SK-N-SH (cell line): ENCODE data around the gene NHERF2. TPM values are rescaled to one million over a fixed set of nuclear protein-coding genes. Genes with fewer than 3 reads are reported as not detected.

Source experiments
- CTCF ChIA-PET: fragments of 300-600, 350-600 bp; formaldehyde crosslinking; extraction: SDS; loops from one replicate; lab custom pipeline; 2021; lab: Yijun Ruan, JAX
- POLR2A ChIA-PET: fragments of 350-600 bp; sonication (Branson Sonifier 250); formaldehyde crosslinking; extraction: SDS; loops from one replicate; lab custom pipeline; 2020; ENCODE audit warnings: antibody characterized with exemption, inconsistent platforms; lab: Yijun Ruan, JAX
- DNase-seq: peaks from one replicate; pipeline ENCODE4 v3.0.0; 2012
- H2AFZ ChIP-seq: fragments of 200-600 bp; sonication (generic); 2 replicates; pipeline ENCODE4 v1.8.1; 2016; ENCODE audit warnings: antibody characterized with exemption, mild to moderate bottlenecking, low read depth
- H3F3A ChIP-seq: fragments of 200-600 bp; sonication (generic); replicated peaks from 2 replicates; pipeline ENCODE3; 2016; ENCODE audit warnings: antibody characterized with exemption, mild to moderate bottlenecking; ENCODE audit not compliant: insufficient read depth
- H3K27ac ChIP-seq, 2 experiments: fragments of 200-500 bp in 1 of 2; fragments of 200-600 bp in 1 of 2; sonication (Bioruptor generic) in 1 of 2; sonication (generic), shearing (Covaris generic) in 1 of 2; 2 replicates each; pipeline versions ENCODE4 v1.5.1 to v1.6.1; 2014 to 2016; ENCODE audit warnings: low read depth in 2 of 2, inconsistent platforms in 1 of 2, low read length in 1 of 2, mild to moderate bottlenecking in 1 of 2, mixed read lengths in 1 of 2
- H3K27me3 ChIP-seq: fragments of 200-600 bp; sonication (generic), shearing (Covaris generic); 2 replicates; pipeline ENCODE4 v1.6.1; 2016; ENCODE audit warnings: mixed run types; ENCODE audit not compliant: insufficient read depth
- H3K36me3 ChIP-seq, 2 experiments: fragments of 200-500 bp in 1 of 2; fragments of 200-600 bp in 1 of 2; sonication (Bioruptor generic) in 1 of 2; sonication (generic) in 1 of 2; replicated peaks in 1 of 2; 2 replicates each; pipeline versions ENCODE3 to v1.5.1; 2014 to 2016; ENCODE audit warnings: low read length in 1 of 2, mild to moderate bottlenecking in 1 of 2; ENCODE audit not compliant: insufficient read depth in 2 of 2, control insufficient read depth in 1 of 2
- H3K4me1 ChIP-seq, 2 experiments: fragments of 200-500 bp in 1 of 2; fragments of 200-600 bp in 1 of 2; sonication (Bioruptor generic) in 1 of 2; sonication (generic), shearing (Covaris generic) in 1 of 2; 2 replicates each; pipeline versions ENCODE4 v1.5.1 to v1.6.1; 2014 to 2016; ENCODE audit warnings: low read depth in 1 of 2, low read length in 1 of 2, mixed run types in 1 of 2; ENCODE audit not compliant: insufficient read depth in 2 of 2, control insufficient read depth in 1 of 2
- H3K4me2 ChIP-seq: fragments of 200-600 bp; sonication (generic), shearing (Covaris generic); 2 replicates; pipeline ENCODE4 v1.6.1; 2017; ENCODE audit warnings: mixed run types
- H3K4me3 ChIP-seq, 2 experiments: fragments of 200-500 bp in 1 of 2; fragments of 200-600 bp in 1 of 2; sonication (Bioruptor generic) in 1 of 2; sonication (generic), shearing (Covaris generic) in 1 of 2; 2 replicates each; pipeline versions ENCODE4 v1.5.1 to v1.8.1; 2014 to 2016; ENCODE audit warnings: low read depth in 2 of 2, inconsistent platforms in 1 of 2, low read length in 1 of 2, mild to moderate bottlenecking in 1 of 2, mixed read lengths in 1 of 2, moderate library complexity in 1 of 2
- H3K79me2 ChIP-seq: fragments of 200-600 bp; sonication (generic); 2 replicates; pipeline ENCODE4 v1.8.1; 2017; ENCODE audit warnings: mild to moderate bottlenecking; ENCODE audit not compliant: insufficient read depth
- H3K9ac ChIP-seq: fragments of 200-600 bp; sonication (generic); 2 replicates; pipeline ENCODE4 v1.6.1; 2017; ENCODE audit warnings: mixed run types
- H3K9me2 ChIP-seq: fragments of 200-600 bp; sonication (generic); 2 replicates; pipeline ENCODE4 v1.6.1; 2017; ENCODE audit warnings: mixed run types
- H3K9me3 ChIP-seq: fragments of 200-600 bp; sonication (generic); 2 replicates; pipeline ENCODE4 v1.6.1; 2017; ENCODE audit warnings: mixed run types, mild to moderate bottlenecking, moderate library complexity
- H4K20me1 ChIP-seq: fragments of 200-600 bp; sonication (generic); 2 replicates; pipeline ENCODE4 v1.6.1; 2017; ENCODE audit warnings: mild to moderate bottlenecking, mixed run types; ENCODE audit not compliant: insufficient read depth
- CHD2 ChIP-seq: fragments of 150-350 bp; IDR thresholded peaks from 2 replicates; pipeline ENCODE4 v1.6.1; 2018; ENCODE audit warnings: low read length; ENCODE audit not compliant: partially characterized antibody
- ELF1 ChIP-seq: IDR thresholded peaks from 2 replicates; pipeline ENCODE4 v1.4.0; 2012
- FOXM1 ChIP-seq: IDR thresholded peaks from 2 replicates; pipeline ENCODE4 v1.4.0; 2012; ENCODE audit warnings: low read depth, mild to moderate bottlenecking
- GABPA ChIP-seq: IDR thresholded peaks from 2 replicates; pipeline ENCODE4 v1.4.0; 2012; ENCODE audit warnings: low read depth, mild to moderate bottlenecking
- NFIC ChIP-seq: IDR thresholded peaks from 2 replicates; pipeline ENCODE4 v1.4.0; 2012; ENCODE audit warnings: borderline replicate concordance
- RCOR1 ChIP-seq: fragments of 150-350 bp; IDR thresholded peaks from 2 replicates; pipeline ENCODE4 v1.6.1; 2017; ENCODE audit warnings: antibody characterized with exemption, low read length
- RXRA ChIP-seq: IDR thresholded peaks from 2 replicates; pipeline ENCODE4 v1.4.0; 2012; ENCODE audit warnings: low read depth, mild to moderate bottlenecking, borderline replicate concordance
- SIN3A ChIP-seq: IDR thresholded peaks from 2 replicates; pipeline ENCODE4 v1.6.1; 2012; ENCODE audit warnings: low read depth, mild to moderate bottlenecking, low read length, moderate library complexity, borderline replicate concordance
- TAF1 ChIP-seq: IDR thresholded peaks from 2 replicates; pipeline ENCODE4 v1.6.1; 2012; ENCODE audit warnings: low read depth, mild to moderate bottlenecking, low read length, moderate library complexity, borderline replicate concordance
- TEAD4 ChIP-seq: IDR thresholded peaks from 2 replicates; pipeline ENCODE4 v1.4.0; 2012; ENCODE audit warnings: mild to moderate bottlenecking, borderline replicate concordance; ENCODE audit not compliant: insufficient read depth
- WGBS: methylation state at CpG from one replicate; pipeline ENCODE4 v1.1.6; 2017; ENCODE audit warnings: low lambda C conversion rate; 5-methylcytosine and 5-hydroxymethylcytosine counted together
- polyA plus RNA-seq, 3 experiments: library from polyadenylated mRNA; depleted of rRNA; stranded (reverse); fragments of >200 nt; gene quantifications; 2 replicates each; pipeline ENCODE4 v1.2.3, GENCODE V29; 2012
- TF ChIP-seq, protein P1 (sequence below): fragments of 150-350 bp; IDR thresholded peaks from 2 replicates; pipeline ENCODE4 v1.6.1; 2017; ENCODE audit warnings: antibody characterized with exemption, low read length, low read depth, borderline replicate concordance
- TF ChIP-seq, protein P2 (sequence below): IDR thresholded peaks from 2 replicates; pipeline ENCODE4 v1.4.0; 2012; ENCODE audit warnings: low read depth
- TF ChIP-seq, protein P3 (sequence below): fragments of 200-600 bp; sonication (generic); IDR thresholded peaks from 2 replicates; pipeline ENCODE4 v1.6.1; 2017; ENCODE audit warnings: antibody characterized with exemption, mild to moderate bottlenecking, moderate library complexity
- TF ChIP-seq, protein P4 (sequence below): IDR thresholded peaks from 2 replicates; pipeline ENCODE4; 2012
- TF ChIP-seq, protein P5 (sequence below): fragments of 150-350 bp; IDR thresholded peaks from 2 replicates; pipeline ENCODE4 v1.6.1; 2016; ENCODE audit warnings: mild to moderate bottlenecking, low read depth, low read length

NHERF2 gene
- polyA plus RNA-seq, 1 of the 3 experiments (the other 2 are of a cell fraction), result 53.8 TPM

DNA sequence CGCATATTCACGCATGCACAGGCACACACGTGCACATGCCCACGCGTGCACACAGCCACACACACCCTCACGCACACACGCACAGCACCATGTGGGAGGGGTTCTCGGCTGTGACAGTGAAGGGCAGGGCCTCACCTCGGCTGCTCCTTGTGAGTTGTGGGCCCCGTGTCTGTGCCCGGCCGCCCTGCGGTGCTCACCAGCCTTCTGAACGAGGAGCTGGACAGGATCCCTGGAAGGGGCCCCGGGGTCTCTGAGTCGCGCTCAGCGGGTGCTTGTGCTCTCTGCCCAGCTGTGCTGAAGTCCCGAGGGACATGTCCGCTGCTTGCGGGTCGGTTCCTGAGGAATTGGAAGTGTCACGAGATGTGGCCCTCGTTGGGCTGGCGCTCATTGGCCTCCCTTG is 37.2 kb downstream of the NHERF2 start:
- POLR2A ChIA-PET, result interaction anchor here (2.2 kb wide), 1 partner anchor 16 kb away, joined by 9 read pairs; the partner anchor contains the start of genes NTHL1 and TSC2
- no peak overlapping the region for H3K9ac ChIP-seq
- H3K4me3 ChIP-seq, result no peak overlapping the region
- no peak overlapping the region for H3K4me2 ChIP-seq
- no peaks in the 10 kb centered on the region for H3K79me2 ChIP-seq
- H3K36me3 ChIP-seq, result peaks cover 12 to 55% of the 10 kb centered on the region in 2 experiments
- TF ChIP-seq, protein P1, sequence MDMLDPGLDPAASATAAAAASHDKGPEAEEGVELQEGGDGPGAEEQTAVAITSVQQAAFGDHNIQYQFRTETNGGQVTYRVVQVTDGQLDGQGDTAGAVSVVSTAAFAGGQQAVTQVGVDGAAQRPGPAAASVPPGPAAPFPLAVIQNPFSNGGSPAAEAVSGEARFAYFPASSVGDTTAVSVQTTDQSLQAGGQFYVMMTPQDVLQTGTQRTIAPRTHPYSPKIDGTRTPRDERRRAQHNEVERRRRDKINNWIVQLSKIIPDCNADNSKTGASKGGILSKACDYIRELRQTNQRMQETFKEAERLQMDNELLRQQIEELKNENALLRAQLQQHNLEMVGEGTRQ, result no peak
- no peak for TF ChIP-seq ELF1
- no peak for DNase-seq
- no peaks in the 10 kb centered on the region for H3K27me3 ChIP-seq
- H3F3A ChIP-seq, result no peaks in the 10 kb centered on the region
- no peak overlapping the region for H3K27ac ChIP-seq
- H3K9me3 ChIP-seq, result no peaks in the 10 kb centered on the region
- H3K4me1 ChIP-seq, result no peaks in the 10 kb centered on the region
- CTCF ChIA-PET, result interaction anchor here (0.9 to 1.4 kb wide), 2 partner anchors 60 to 77 kb away, joined by 3 to 4 read pairs; no protein-coding TSS in a partner anchor
- no peaks in the 10 kb centered on the region for H3K9me2 ChIP-seq
- WGBS, result 95% methylated on average over 19 of the region's 25 CpGs
- H4K20me1 ChIP-seq, result no peaks in the 10 kb centered on the region
- no peak overlapping the region for H2AFZ ChIP-seq

DNA sequence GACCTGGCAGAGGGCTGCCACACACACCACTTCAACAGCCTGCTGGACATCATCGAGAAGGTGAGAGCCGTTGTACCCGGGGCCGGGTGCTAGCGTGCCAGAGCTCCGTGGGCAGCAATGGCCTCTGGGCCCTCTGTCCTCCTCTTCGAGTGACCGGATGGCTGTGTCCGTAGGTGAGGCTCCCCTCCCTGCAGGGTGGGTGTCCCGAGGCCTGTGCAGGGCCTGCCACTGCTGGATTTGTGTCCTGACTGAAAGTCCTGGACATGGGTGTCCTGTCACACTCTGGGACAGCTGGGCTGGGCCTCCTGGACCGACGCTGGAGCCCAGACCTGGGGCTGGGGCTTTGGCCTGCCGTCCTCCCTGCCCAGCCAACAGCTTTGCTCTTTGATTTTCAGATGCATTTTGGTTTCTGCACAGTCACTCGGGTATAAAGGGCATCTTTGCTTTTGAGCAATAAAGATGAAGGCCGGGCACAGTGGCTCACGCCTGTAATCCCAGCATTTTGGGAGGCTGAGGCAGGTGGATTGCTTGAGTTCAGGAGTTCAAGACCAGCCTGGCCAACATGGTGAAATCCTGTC is 37.8 kb downstream of the NHERF2 start:
- Histone ChIP-seq H3K27ac (no peak overlapping the region), H3F3A (no peaks in the 10 kb centered on the region), H3K27me3 (no peaks in the 10 kb centered on the region), H3K4me1 (no peaks in the 10 kb centered on the region), H3K4me2 (no peak overlapping the region), H3K9ac (no peak overlapping the region), H3K4me3 (no peak overlapping the region), H4K20me1 (no peaks in the 10 kb centered on the region), H3K9me2 (no peaks in the 10 kb centered on the region), H2AFZ (no peak overlapping the region), H3K79me2 (no peaks in the 10 kb centered on the region), H3K9me3 (no peaks in the 10 kb centered on the region), H3K36me3 (peaks cover 12 to 55% of the 10 kb centered on the region in 2 experiments)
- DNase-seq, result no peak
- ChIA-PET POLR2A (interaction anchor here (0.6 to 2.2 kb wide), 2 partner anchors 17 to 90 kb away, joined by 3 to 9 read pairs; partner anchors contain the start of genes NTHL1 and TSC2), CTCF (interaction anchor here (1.8 to 2.9 kb wide), 2 partner anchors 14 to 76 kb away, joined by 10 to 11 read pairs; no protein-coding TSS in a partner anchor)
- no peak for TF ChIP-seq FOXM1
- TF ChIP-seq NFIC, result no peak
- no peak for TF ChIP-seq SIN3A
- TF ChIP-seq RCOR1, result no peak
- WGBS, result 97% methylated on average over 12 of the region's 16 CpGs

DNA sequence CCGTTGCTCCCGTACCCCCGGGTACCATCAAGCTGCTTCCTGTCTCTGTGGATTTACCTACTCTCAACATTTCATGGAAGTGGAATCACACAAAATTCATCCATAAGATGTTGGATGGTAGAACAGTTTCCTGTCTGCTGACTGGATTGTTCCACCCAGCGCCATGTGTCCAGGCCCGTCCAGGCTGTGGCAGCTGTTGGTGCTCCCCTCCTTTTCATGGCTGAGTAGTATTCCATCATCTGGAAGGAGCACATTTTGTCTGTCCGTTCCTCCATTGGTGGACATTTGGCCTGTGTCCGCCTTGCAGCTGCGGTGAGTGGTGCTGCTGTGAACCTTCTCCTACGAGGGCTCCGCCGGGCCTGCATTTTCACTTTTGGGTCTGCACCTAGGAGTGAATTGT is 39.4 kb downstream of the NHERF2 start:
- no peaks in the 10 kb centered on the region for H4K20me1 ChIP-seq
- H3F3A ChIP-seq, result no peaks in the 10 kb centered on the region
- no peak overlapping the region for H2AFZ ChIP-seq
- no peaks in the 10 kb centered on the region for H3K9me3 ChIP-seq
- H3K79me2 ChIP-seq, result no peaks in the 10 kb centered on the region
- H3K4me3 ChIP-seq, result no peak overlapping the region
- H3K4me2 ChIP-seq, result no peak overlapping the region
- WGBS, result 97% methylated on average over 11 of the region's 11 CpGs
- no peak for DNase-seq
- no peak overlapping the region for H3K27ac ChIP-seq
- ChIA-PET CTCF (interaction anchor here (1.2 to 2.9 kb wide), 4 partner anchors 10 to 82 kb away, joined by 3 to 11 read pairs (median 7); partner anchors contain the start of gene RAB26), POLR2A (interaction anchor here (1.0 kb wide), 1 partner anchor 13 kb away, joined by 4 read pairs; no protein-coding TSS in a partner anchor)
- H3K4me1 ChIP-seq, result no peaks in the 10 kb centered on the region
- no peak overlapping the region for H3K9ac ChIP-seq
- H3K36me3 ChIP-seq, result peaks cover 12 to 54% of the 10 kb centered on the region in 2 experiments
- no peaks in the 10 kb centered on the region for H3K9me2 ChIP-seq
- H3K27me3 ChIP-seq, result no peaks in the 10 kb centered on the region
- no peak for TF ChIP-seq FOXM1
- TF ChIP-seq GABPA, result no peak
- TF ChIP-seq, protein P2, sequence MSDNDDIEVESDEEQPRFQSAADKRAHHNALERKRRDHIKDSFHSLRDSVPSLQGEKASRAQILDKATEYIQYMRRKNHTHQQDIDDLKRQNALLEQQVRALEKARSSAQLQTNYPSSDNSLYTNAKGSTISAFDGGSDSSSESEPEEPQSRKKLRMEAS, result no peak
- no peak for TF ChIP-seq TEAD4
- no peak for TF ChIP-seq CHD2
- TF ChIP-seq, protein P3, sequence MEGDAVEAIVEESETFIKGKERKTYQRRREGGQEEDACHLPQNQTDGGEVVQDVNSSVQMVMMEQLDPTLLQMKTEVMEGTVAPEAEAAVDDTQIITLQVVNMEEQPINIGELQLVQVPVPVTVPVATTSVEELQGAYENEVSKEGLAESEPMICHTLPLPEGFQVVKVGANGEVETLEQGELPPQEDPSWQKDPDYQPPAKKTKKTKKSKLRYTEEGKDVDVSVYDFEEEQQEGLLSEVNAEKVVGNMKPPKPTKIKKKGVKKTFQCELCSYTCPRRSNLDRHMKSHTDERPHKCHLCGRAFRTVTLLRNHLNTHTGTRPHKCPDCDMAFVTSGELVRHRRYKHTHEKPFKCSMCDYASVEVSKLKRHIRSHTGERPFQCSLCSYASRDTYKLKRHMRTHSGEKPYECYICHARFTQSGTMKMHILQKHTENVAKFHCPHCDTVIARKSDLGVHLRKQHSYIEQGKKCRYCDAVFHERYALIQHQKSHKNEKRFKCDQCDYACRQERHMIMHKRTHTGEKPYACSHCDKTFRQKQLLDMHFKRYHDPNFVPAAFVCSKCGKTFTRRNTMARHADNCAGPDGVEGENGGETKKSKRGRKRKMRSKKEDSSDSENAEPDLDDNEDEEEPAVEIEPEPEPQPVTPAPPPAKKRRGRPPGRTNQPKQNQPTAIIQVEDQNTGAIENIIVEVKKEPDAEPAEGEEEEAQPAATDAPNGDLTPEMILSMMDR, result no peak
- TF ChIP-seq, protein P4, sequence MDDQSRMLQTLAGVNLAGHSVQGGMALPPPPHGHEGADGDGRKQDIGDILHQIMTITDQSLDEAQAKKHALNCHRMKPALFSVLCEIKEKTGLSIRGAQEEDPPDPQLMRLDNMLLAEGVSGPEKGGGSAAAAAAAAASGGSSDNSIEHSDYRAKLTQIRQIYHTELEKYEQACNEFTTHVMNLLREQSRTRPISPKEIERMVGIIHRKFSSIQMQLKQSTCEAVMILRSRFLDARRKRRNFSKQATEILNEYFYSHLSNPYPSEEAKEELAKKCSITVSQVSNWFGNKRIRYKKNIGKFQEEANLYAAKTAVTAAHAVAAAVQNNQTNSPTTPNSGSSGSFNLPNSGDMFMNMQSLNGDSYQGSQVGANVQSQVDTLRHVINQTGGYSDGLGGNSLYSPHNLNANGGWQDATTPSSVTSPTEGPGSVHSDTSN, result no peak
- TF ChIP-seq TAF1, result no peak
- TF ChIP-seq, protein P5, sequence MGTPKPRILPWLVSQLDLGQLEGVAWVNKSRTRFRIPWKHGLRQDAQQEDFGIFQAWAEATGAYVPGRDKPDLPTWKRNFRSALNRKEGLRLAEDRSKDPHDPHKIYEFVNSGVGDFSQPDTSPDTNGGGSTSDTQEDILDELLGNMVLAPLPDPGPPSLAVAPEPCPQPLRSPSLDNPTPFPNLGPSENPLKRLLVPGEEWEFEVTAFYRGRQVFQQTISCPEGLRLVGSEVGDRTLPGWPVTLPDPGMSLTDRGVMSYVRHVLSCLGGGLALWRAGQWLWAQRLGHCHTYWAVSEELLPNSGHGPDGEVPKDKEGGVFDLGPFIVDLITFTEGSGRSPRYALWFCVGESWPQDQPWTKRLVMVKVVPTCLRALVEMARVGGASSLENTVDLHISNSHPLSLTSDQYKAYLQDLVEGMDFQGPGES, result no peak
- no peak for TF ChIP-seq RXRA
